Activated CD4-positive, CD25-positive, alpha-beta regulatory T cell (primary cell): Measurements from ENCODE around the gene XCL1.

Source experiments
- DNase-seq, 4 experiments: peaks; one replicate each; lab custom pipeline; 2025; lab: John Stamatoyannopoulos, UW

Gene XCL1

GRCh38 chr1:168605443-168605842 is 29.0 kb downstream of the XCL1 start:
- no peak for DNase-seq

- DNase-seq = no peak
Measured at GRCh38 chr1:168606096-168606495, 29.7 kb downstream of the XCL1 start.

- no peak for DNase-seq
Measured at GRCh38 chr1:168607872-168608428, 31.5 kb downstream of the XCL1 start.

DNA sequence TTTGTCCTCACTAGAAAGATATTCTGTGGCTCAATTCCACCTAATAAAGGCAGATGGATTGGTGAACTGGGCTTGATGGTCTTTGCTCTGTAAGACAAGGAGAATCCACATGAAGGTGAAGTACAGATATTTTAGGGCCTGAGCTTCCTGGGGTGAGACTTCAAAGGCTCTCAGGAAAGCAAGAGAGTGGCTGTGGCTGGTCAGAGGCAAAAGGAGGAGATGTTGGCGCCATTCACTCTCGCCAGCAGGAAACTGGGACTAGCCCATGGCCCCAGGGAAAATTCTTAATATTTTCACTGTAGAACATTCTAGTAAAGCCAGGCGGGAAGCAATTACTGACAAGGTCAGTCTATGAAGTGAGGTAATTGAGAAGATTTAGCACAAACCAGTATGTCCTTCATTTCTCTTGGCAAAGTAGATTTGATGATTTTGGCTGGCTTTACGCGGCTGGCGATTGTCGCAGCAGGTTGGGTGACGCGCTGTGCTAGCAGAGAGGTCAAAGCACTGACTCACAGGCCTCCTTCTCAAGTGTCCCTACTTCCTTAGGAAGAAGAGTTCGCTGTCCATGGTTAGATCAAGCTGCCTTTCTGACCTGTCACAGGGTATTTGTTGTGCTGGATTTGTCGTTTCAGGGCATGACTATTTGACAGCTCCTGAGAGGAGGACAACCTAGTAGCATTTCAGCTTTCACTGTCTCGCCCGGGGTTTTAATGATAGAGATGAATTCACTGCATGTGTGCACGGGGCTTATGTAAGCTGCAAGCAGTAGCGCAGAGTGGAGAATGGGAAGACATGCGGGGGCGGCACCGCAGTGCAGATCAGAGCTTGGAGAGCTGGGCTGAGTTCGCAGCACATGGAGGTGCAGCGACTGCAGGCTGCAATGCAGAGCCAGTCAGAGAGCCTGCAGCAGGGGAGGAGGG is 32.7 kb downstream of the XCL1 start:
- no peak for DNase-seq

DNA sequence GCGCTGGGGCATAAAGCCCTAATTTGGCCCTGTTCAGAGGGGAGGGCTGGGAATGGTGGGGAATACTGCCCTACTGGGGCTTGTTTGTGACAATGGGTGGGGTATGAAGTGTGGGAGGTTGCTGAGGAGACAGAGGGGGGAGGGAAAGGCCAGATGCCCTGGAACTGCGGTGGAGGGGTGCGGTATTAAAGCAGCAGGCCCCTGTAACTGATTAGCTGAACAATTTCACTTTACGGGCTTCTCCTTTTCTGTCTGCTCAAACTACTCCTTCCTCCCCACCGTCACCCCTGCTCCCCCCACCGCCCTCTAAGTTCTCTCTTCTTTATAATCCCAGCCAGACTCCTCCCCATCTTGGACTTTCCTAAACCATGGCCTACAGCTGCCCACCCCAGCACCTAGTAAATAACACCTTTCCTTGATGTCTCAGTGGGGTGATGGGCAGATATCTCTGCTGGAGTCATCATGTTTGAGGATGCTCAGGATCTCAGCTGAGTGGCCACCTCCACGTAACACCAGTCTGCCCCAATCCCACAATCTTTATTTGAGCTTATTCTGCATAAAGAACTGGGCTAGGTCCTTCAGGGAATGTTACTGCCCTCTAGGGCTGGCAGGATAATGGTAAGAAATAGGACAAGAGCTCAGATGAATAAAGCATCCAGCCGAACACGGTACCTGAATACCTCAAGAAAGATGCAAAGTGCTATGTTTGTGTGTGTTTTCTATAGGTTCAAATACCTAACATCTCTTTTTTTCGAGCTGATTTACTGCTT is 33.5 kb downstream of the XCL1 start:
- DNase-seq = no peak

DNA sequence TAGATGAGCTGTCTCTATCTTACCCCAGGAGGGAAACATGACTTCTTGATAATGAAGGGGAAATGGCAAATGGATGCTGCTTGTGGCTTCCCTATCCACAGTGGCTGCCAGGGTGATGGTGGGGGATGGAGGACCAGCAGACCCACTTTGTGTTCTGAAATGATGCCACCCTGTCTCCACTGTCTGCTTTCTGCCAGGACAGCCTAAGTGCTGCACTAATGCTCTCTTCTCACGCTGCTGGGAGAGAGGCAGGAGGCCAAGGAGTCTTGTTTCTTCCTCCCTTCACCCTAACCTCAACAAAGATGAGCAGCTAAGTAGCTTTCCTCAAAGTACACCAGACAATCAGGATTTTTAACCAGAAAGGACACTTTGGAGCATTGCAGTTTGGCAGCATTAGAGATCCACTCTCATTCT is 36.6 kb downstream of the XCL1 start:
- no peak for DNase-seq

GRCh38 chr1:168613691-168614231 is 37.4 kb downstream of the XCL1 start:
- no peak for DNase-seq

GRCh38 chr1:168614235-168614634 is 37.8 kb downstream of the XCL1 start:
- DNase-seq = no peak

- no peak for DNase-seq
Measured at GRCh38 chr1:168615965-168616364, 39.6 kb downstream of the XCL1 start.

- DNase-seq = no peak
Measured at GRCh38 chr1:168617974-168618750, 41.8 kb downstream of the XCL1 start.

DNA sequence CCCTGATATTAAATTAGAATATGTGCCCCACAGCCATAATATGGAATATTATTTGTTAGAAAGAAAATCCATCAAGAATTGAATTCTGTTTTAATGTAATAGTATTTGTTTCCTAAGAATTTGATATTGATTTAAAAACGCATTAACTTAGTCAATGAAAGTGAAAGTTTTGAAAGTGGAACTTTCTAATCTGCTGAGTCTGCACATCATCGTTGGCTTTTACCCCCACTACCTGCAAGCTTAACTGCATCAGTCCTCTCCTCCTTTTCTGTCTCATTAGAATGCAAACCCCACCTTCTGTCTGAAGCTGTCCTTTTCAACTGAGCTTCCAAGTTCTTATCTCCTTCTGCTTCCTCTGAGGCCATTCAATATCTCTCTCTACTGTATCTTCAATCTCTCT is 42.5 kb downstream of the XCL1 start:
- DNase-seq = no peak

- no peak for DNase-seq
Measured at GRCh38 chr1:168621356-168621755, 45.0 kb downstream of the XCL1 start.

GRCh38 chr1:168623003-168623828 is 46.8 kb downstream of the XCL1 start:
- no peak for DNase-seq

GRCh38 chr1:168623831-168624230 is 47.4 kb downstream of the XCL1 start:
- no peak for DNase-seq

DNA sequence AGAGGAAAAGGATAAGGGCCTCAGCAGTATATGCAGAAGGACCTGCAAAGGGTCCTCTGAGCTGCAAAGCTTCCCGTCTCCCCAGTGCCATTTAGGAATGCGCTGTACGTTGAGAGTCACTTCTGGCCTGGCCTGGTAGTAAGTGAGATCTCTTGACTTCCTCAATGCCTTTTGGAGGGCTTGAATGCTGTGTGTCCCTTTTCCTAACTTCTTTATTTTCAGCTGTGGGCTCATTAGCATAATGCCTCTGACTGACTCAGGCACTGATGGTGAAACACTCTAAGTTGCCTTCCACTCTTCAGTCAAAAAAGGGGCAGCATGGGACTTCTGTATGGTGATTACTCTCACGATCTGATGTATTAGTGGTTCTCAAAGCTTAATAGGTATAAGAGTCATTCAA is 49.9 kb downstream of the XCL1 start:
- no peak for DNase-seq

- DNase-seq = no peak
Measured at GRCh38 chr1:168627370-168627769, 51.0 kb downstream of the XCL1 start.

GRCh38 chr1:168628807-168629206 is 52.4 kb downstream of the XCL1 start:
- no peak for DNase-seq

DNA sequence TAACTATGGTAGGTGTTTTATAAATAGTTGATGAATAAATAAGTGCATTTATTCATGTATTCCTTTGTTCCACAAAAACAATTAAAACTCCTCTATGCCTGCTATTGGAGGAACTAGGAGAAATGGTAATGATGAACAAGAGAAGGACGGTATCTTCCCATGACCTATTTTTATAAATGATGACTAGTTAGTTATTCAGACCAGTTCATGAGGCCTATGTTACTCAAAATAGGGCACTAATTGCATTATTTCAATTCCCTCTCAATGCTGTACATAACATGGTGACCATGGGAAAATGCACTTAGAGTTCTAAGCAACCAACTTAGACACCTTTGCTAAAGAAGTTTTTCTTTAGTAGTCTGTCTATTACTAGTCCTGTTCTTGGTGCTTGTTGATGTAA is 53.1 kb downstream of the XCL1 start:
- no peak for DNase-seq
